ENCODE data around the gene MYO5A. TPM values are rescaled to one million over a fixed set of nuclear protein-coding genes. Genes with fewer than 3 reads are reported as not detected.

Gene MYO5A
- total RNA-seq, 3 donors from 2014 or later = 4.1 to 26.7 (median 12.6) TPM

GRCh38 chr15:52546031-52546751 lies 17.5 kb upstream of the MYO5A start:
- ATAC-seq = peak; percentile 36
- H3K36me3 ChIP-seq (ENCODE audit: low read depth) = no peaks in the 10 kb centered on the region
- H3K4me3 ChIP-seq = no peak overlapping the region
- H3K4me1 ChIP-seq (ENCODE audit: low read depth) = no peaks in the 10 kb centered on the region
- intact Hi-C loops (cut with DNase I, micrococcal nuclease) = no loop called here
- H3K9me3 ChIP-seq = peaks cover 10% of the 10 kb centered on the region
- TF ChIP-seq CTCF (IDR thresholded peaks at IDR 0.05) = no peak
- no peak for DNase-seq

- Histone ChIP-seq H3K4me1 (ENCODE audit: low read depth) (no peaks in the 10 kb centered on the region), H3K36me3 (ENCODE audit: low read depth) (no peaks in the 10 kb centered on the region), H3K4me3 (no peak overlapping the region), H3K9me3 (peaks cover 3% of the 10 kb centered on the region)
- no peak for TF ChIP-seq CTCF (IDR thresholded peaks at IDR 0.05)
- intact Hi-C loops (cut with DNase I, micrococcal nuclease) = no loop called here
- no peak for ATAC-seq
- DNase-seq = no peak
These were observed 11.8 kb upstream of the MYO5A start for GRCh38 chr15:52540374-52541012.

DNA sequence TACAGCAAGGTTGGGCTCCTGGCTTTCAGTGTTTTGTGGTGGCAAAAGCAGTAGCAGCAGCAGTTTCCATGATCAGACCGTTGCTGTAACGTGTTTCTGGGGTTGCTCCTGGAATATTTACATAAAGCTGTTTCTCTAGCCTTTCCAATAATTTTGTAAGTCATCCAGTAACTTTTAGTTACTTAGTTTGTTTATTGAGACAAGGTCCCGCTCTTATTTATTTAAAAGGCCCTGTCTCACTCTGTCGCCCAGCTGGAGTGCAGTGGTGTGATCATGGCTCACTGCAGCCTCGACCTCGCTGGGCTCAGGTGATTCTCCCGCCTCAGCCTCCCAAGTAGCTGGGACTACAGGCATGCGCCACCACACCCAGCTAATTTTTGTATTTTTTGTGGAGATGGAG lies 8.8 kb upstream of the MYO5A start:
- Histone ChIP-seq H3K4me3 (no peak overlapping the region), H3K9me3 (no peaks in the 10 kb centered on the region), H3K36me3 (ENCODE audit: low read depth) (no peaks in the 10 kb centered on the region), H3K4me1 (ENCODE audit: low read depth) (no peaks in the 10 kb centered on the region)
- intact Hi-C loops (cut with DNase I, micrococcal nuclease) = no loop called here
- DNase-seq (no peak), ATAC-seq (no peak)
- no peak for TF ChIP-seq CTCF (IDR thresholded peaks at IDR 0.05)

GRCh38 chr15:52532427-52532826 lies 3.7 kb upstream of the MYO5A start:
- peaks cover 8% of the 10 kb centered on the region for H3K4me1 ChIP-seq (ENCODE audit: low read depth)
- H3K36me3 ChIP-seq (ENCODE audit: low read depth) = no peaks in the 10 kb centered on the region
- no peak for DNase-seq
- no peak for ATAC-seq
- no peak overlapping the region for H3K4me3 ChIP-seq
- H3K9me3 ChIP-seq = no peaks in the 10 kb centered on the region
- no peak for TF ChIP-seq CTCF (IDR thresholded peaks at IDR 0.05)
- intact Hi-C loops (cut with DNase I, micrococcal nuclease) = no loop called here

GRCh38 chr15:52529940-52530339 lies 1.3 kb upstream of the MYO5A start:
- ATAC-seq (no peak), DNase-seq (no peak)
- intact Hi-C loops (cut with DNase I, micrococcal nuclease) = no loop called here
- Histone ChIP-seq H3K9me3 (no peaks in the 10 kb centered on the region), H3K4me3 (no peak overlapping the region), H3K36me3 (ENCODE audit: low read depth) (no peaks in the 10 kb centered on the region), H3K4me1 (ENCODE audit: low read depth) (peaks cover 8% of the 10 kb centered on the region)
- TF ChIP-seq CTCF (IDR thresholded peaks at IDR 0.05) = no peak

All from mucosa of descending colon (tissue), 3 donors.